Measurements from ENCODE around the gene MAGED2.
"Not testable (repeated sequence)": the region's sequence is repeated elsewhere in the genome, so short reads cannot be mapped to it uniquely, and the experiment has no call there.

Gene MAGED2, protein sequence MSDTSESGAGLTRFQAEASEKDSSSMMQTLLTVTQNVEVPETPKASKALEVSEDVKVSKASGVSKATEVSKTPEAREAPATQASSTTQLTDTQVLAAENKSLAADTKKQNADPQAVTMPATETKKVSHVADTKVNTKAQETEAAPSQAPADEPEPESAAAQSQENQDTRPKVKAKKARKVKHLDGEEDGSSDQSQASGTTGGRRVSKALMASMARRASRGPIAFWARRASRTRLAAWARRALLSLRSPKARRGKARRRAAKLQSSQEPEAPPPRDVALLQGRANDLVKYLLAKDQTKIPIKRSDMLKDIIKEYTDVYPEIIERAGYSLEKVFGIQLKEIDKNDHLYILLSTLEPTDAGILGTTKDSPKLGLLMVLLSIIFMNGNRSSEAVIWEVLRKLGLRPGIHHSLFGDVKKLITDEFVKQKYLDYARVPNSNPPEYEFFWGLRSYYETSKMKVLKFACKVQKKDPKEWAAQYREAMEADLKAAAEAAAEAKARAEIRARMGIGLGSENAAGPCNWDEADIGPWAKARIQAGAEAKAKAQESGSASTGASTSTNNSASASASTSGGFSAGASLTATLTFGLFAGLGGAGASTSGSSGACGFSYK

DNA sequence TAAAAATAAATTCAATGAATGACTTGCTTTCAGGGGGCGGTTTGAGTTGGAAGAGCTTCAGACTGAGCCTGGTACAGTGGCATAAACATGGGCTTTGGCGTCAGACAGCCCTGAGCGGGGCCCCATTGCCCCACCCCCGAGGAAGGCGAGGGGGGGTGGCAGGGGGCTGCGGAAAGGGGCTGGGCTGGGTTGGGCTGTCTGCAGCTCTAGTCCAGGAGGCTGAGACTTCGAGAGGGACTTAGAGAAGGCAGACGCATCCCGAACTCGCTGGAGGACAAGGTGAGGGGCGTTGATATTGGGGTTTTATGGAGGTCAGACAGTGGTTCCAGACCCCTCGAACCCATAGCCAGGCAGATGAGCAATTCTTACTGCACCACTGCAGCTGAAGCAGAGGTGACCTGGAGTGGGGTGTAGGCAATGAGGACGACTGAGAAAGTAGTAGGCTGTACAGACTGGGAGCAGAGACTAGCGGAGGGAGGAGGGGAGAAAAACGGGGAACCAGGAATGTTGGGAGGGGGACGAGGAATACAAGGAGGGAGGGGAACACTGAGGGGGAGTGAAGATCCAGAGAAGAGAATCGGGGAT is at the start of gene MAGED2:
Gene MAGED2 (plus strand): TSS at position 222 of the 585 bp plus-strand sequence. CDS start 1,587 bp downstream, outside the sequence.
- peak; percentile 13 to 27 for DNase-seq (ENCODE audit: low read depth in 1 of 2, low spot score in 1 of 2)

DNA sequence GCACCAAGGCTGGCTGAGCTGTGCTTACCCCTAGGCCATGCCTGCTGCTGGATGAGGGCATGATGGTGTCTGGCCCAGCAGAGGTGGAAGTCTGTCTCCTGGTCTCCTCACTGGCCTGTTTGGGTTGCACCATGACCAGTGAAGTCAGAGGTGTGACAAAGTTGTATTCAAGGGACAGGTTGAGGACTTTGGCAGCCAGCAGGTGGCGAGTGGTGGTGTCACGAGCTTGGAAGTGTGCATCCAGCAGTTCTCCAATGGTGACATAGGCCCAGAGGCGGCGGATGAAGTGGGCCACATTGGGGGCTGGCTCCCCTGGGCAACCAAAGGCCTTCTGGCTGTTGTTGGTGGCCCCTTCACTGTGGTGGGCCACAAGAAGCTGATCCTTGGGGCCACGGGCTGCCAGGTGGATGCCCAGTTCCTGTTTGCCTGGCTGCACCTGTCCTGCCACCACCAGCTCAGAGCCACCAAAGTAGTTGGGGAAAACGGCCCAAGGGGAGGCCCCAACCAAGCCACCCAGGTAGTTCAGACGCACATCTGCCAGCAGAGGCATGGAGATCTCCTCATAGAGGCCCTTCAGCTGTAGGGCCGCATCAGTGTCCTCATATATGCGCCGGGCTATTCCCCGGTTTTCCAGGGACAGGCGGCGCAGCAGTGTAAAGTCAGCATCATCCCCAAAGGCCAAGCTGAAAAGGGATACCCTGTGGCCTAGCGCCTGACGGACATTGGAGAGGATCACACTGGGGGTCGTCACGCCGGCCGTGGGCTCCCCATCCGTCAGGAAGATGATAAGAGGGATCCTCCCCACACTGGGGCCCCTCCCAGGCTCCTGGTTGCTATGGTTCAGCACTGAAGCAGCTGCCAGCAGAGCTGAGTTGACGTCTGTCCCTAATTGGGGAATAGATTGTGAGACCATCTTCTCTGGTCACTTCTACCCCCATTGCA is 49.2 kb upstream of the MAGED2 start:
- no peak for DNase-seq (ENCODE audit: low read depth in 1 of 2, low spot score in 1 of 2)

DNA sequence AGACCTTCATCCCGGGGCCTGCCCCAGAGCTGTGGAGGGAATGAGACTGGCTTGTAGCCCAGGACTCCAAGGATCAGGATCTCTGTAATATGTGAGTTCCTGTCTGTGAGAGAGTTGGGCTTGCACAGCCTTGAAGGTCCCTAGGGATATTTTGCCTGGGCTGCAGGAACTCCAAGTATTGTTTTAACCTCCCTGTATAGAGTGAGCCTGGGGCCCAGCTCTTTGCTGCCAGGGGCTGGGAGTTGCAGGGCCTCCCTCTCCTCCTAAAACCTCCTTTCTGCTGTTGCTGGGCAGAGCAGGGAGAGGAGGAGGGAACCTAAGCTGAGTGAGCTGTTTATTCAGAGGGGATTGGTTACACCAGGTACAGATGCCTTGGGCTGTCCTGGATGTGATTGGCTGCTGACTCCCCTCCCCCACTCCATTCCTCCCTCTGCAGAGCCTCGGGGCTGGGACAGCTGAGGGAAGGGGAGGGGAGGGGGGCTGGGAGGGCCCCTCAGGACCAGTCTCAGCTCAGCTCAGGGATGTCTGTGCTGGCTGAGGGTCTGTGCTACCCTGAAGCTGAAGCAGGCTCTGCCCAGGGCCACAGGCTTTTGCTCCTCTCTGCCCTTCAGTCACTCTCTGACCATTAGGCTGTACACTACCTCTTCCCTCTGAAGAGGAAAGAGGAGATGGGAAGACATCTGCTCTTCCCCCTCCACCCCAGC is 33.0 kb upstream of the MAGED2 start:
- DNase-seq (ENCODE audit: low read depth in 1 of 2, low spot score in 1 of 2) = not testable (repeated sequence)

DNA sequence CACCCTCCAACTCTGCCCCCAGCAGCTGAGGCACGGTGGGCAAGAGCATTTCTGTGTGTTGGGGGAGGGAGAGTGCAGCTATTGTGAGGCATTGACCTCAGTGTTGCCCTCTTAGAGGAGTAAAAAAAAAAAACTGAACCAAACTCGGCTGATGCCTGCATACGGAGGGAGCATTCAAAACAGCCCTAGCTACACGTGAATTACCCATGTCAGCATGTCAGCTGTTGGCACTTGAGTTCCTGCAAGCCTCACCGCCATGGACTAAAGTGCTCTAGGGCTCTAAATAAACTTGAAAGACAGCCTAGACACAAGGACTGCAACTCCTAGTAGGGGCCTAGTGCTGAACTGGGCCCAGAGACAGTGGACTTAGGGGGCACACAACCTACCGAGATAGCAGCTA is 31.5 kb upstream of the MAGED2 start:
- DNase-seq (ENCODE audit: low read depth in 1 of 2, low spot score in 1 of 2) = no peak

DNA sequence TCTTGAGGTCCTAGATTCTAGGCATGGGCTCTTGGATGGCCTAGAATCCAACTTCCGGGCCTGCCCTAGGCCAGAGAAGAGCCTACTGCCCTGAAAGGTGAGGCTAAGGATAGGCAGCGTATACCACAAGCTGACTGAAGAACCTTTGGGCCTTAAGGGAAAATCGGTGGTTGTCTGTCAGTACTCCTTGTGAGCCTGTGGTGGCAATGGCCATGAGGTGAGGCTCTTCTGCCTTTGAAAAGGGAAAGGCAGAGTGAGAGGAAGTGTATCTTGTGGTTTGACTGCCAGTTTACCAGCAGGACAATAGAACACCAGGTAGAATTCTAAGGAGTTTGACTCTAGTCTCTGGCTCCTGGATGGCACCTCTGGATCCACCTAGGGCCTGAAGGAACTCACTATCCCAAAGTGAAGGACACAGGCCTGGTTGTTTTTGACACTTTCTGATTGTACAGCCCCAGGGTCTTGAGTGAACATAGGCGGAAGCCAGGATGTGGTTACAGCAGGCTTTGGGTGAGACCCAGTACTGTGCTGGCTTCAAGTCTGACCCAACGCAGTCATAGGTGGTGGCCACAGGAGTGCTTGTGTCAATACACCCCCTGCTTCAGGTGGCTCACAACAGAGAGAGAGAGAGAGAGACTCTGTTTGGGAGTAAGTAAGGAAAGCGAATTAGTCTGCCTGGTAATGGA is 30.4 kb upstream of the MAGED2 start:
- no peak for DNase-seq (ENCODE audit: low read depth in 1 of 2, low spot score in 1 of 2)

DNA sequence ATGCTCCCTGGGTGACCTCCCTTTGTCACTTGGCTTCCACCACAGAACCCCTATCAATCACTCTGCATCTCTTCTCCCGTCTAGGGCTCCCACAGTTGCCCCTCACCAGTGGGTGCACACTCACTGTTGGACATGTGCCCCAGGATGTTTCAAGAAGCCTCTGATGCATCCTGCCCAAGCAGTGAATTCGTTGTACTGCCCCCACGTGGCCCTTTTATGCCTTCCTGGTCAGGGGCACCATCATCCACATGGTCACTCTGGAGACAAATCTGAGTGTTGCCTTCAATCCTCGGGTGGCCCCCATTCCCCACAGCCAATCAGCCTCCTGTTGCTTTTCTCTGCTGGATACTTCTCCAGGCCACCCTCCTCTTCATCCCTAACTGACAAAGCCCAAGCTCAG is 21.6 kb upstream of the MAGED2 start:
- DNase-seq (ENCODE audit: low read depth in 1 of 2, low spot score in 1 of 2) = no peak

DNA sequence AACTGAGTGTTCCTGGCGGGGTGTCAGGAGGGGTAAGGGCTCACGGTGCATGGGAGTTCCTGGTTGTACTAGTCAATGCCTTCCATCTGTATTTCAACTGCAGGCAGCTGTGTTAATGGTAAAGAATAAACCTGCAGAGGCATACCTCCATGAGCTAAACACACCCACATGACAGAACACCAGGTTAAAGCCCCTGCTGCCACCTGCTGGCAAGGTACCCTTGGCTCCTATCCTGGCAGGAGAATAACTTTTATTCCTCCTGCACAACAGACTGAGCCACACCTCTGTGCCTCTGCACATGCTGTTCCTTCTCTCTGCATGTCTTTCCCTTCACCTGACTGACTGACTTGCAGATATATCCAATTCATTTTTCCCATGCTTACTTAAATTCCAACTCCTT is 20.6 kb upstream of the MAGED2 start:
- DNase-seq (ENCODE audit: low read depth in 1 of 2, low spot score in 1 of 2) = no peak

DNA sequence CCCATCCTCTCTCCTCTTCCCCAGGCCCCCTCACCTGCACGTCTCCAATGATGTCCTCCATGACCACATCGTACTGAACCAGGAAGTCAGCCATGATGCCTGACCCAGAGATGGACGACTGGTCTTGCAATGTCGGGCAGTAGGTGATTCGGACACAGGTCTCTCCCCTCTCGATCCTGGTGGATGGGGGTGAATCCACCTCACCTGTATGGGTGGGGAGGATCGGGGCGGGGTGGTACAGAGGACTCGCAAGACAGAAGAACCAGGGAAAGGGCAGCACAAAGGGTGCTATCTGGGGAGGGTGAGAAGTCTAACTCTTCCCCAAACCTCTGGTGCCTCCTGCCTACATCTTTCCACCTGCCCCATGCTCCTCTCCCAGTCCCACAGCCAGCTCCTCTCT is 19.1 kb upstream of the MAGED2 start:
- no peak for DNase-seq (ENCODE audit: low read depth in 1 of 2, low spot score in 1 of 2)

DNA sequence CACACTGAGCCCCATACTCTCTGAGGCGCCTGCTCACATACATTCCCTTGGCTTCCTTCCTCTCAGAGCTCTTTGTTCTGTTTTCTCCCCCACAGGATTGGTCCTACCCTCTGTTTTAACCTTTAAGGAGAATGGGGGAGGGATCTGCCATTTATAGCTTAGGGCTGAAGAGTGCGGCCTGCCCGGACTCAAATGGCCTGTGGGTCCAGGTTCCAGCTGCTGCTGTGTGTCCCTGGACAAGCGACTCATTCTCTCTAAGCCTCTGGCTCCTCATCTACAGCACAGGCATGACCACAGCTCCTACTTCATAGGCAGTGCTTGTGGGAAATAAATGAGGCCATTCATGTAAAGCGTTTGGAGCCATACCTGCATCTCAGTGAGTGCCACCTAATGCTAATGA is 18.1 kb upstream of the MAGED2 start:
- DNase-seq (ENCODE audit: low read depth in 1 of 2, low spot score in 1 of 2) = not testable (repeated sequence)

DNA sequence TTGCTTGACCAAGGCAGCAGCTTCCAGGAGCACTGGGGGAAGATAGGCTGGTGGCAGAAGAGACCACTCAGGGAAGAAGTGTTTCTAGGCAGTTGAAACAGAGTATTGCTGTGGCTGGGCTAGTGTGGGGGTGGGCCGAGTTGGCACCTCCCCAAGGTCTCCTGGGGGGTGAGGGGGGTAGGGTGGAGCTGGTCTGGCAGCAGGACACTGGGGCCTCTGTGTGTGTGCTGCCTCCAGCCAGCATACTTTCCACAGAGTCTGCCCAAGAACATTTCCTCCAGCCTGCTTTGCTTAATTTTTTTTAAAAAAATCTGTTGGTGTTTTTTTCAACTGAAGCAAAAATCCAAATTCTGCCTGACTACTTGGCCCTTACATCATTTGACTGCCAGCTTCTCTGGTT is 13.5 kb upstream of the MAGED2 start:
- DNase-seq (ENCODE audit: low read depth in 1 of 2, low spot score in 1 of 2) = no peak

DNA sequence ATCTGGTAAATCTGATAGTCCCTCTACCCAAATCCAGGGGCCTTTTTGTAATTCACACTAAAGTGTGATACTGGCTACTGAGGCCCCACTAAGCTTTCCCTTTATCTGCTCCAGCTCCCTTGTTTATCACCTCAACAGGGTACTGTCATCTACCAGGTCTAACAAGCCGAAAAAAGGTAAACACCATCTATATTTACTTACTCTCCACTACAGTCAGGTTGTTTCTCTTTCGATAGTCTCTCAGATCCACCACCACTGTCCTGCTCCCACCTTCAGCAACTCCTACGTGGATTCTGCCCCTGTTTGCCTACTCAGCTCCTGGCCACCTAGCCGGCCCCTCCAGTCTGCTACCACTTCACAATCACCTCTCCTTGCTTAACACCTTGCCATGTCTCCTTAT is 12.8 kb upstream of the MAGED2 start:
- no peak for DNase-seq (ENCODE audit: low read depth in 1 of 2, low spot score in 1 of 2)

DNA sequence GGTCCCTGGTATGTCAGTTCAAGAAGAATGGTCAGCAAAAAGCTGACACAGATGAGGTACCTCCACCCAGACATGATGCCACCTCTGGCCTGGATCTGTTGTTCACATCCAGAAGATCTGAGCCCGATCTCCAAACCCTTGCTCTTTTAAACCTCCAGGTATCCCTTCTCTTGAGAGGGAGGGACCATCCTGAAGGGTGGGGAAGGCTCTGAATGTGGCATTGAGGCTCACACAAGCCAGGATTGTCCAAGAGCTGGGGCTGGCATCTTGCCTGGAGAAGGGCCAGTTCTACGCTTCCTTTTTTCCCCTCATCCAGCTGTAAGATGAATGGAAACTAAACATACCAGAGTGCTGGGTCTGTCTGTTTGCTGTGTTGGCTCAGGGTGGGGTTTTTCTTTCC is 9.4 kb upstream of the MAGED2 start, which contains the start of gene ITIH6:
Gene ITIH6 (minus strand): TSS at position 119 of the 400 bp plus-strand sequence. CDS start 45 bp downstream, at position 74.
- no peak for DNase-seq (ENCODE audit: low read depth in 1 of 2, low spot score in 1 of 2)

DNA sequence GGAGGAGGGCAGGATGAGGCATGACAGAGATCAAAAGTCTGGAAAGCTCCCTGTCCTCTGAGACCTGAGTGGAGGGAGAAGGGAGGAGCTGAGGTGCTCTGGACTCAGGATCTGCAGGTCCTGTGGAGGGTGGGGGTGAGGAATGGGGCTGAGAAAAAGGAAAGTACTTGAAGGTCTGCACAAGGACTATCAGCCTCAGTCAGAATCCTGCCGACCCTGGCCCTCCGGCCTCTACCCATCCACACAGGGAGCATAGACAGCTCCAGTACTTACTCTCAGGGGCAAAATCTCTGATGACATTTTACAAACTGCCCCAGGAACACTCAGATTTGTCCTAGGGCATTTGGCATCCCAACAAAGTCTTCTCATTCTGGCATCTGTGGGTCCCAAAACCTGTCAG is 8.5 kb upstream of the MAGED2 start:
- no peak for DNase-seq (ENCODE audit: low read depth in 1 of 2, low spot score in 1 of 2)

DNA sequence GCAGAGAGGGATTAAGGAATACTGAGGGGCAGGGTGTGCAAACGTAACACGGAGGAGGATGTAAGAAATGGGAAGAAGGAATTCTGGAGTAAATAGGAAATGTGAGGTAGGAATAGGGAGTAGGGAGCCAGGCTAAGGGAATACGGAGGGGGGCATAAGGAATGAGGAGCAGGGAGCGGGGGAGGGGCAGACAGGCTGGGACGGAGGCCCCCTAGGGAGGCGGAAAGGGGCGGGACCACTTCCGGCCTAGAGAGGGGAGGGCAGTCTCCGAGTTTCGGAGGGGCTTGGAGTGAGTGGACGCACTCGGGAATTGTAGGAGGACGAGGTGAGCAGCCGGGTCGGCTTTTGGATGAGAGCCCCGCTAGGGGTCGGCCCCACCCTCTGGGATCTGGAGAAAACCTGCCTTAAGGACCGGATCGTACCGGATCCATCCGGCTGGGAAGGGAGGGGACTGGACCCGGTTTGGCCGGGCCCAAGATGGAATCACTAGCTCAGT is 612 bp downstream of the MAGED2 start:
- peak; percentile 6 to 15 for DNase-seq (ENCODE audit: low read depth in 1 of 2, low spot score in 1 of 2)

DNA sequence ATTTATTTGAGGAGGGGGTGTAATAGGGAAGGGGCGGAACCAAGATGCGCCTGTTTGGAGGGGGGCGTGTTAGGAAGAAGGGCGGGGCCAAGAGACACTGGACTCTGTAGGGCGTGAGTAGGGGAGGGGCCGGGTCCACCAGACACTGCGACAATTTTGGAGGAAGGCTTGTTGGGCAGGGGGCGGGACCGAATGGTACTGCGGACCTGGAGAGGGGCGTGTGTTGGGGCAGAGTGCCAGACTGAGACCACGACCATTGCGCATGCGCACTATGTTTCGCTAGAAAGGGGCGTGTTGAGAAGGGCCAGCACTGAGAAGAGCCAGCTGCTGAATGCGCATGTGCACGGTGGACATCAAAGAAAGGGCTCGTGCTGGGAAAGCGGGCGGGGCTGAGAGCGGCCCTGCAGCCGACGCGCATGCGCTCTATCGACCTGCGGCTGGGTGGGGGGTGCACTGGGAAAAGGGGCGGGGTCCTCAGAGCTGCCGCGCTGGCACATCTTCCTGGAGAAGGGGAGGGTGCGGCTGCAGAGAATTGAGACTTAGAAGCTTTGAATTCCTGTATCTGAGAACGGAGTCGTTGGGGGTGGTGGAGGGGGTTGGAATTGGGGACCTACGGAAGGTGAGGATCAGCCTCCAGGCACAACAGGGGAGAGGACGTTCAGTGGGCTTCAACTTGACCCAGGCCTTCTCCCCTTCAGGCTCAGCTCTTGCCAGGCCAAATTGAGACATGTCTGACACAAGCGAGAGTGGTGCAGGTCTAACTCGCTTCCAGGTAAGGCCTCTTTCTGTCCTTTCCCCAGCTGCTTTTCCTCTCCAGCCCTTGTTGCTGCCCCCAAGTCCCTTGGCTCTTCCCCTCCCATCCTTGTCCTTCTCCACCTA is 1.3 kb downstream of the MAGED2 start:
- DNase-seq (ENCODE audit: low read depth in 1 of 2, low spot score in 1 of 2) = peak; percentile 67 to 78

DNA sequence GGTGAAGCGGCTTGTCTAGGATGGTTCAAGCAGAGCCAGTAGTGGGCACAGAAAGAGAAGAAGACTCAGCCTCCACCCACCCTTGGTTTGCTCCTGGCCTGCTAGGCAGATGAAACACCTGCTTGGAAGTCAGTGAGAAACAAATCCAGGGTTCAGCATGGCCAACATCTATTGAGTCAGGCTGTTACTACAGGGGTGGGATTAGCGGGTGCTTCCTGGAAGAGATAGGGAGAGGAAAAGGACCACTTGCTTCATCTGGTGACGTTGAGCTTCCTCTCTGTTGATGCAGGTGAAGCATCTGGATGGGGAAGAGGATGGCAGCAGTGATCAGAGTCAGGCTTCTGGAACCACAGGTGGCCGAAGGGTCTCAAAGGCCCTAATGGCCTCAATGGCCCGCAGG is 3.0 kb downstream of the MAGED2 start:
- DNase-seq (ENCODE audit: low read depth in 1 of 2, low spot score in 1 of 2) = no peak

DNA sequence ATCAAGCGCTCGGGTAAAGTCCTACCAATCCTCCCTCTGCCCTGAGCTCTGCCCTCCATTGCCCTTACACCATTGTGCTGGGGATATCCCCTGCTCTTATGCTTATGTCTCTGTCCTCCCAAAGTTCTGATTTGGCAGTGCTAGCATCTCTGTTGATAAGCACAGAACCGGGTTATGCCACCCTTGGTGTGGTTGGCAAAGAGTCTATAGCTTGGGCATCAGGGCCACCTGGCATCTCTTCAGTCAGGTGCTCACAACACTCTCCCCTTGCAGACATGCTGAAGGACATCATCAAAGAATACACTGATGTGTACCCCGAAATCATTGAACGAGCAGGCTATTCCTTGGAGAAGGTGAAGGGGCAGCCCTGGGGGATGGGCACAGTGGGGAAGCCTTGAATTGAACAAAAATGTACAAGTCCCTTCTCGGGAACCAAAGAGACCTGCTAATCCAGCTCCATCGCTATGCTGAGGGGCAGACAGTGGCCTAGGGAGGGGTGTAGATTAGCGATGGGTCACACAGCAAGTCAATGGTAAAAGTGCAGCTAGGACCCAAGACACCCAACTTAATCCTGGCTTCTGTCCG is 3.8 kb downstream of the MAGED2 start:
- DNase-seq (ENCODE audit: low read depth in 1 of 2, low spot score in 1 of 2) = no peak

DNA sequence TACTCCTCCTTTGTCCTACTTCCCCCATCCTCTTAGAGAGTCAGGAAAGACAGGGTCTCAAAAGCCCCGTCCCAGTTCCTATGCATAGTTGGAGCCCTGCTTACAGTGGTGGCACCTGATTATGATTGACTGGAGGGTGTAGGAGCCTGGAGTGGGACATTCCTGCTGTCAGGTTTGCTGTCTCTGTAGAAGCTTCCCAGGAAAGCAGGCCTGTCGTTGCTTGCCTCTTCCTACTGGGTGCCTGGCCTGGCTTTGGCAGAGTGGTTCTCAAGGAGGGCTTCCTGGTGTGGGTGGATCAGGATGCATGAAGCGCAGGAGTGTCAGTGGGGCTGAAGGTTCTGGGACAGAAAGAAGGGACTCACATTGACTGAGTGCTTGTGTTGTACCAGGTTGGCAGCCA is 4.8 kb downstream of the MAGED2 start:
- no peak for DNase-seq (ENCODE audit: low read depth in 1 of 2, low spot score in 1 of 2)
